Stomach (tissue), 4 donors: ENCODE results near the gene AOC2.

Experiments
- CTCF ChIP-seq, 7 experiments: fragments of 450-650 bp in 4 of 7; fragments of 200-600 bp in 3 of 7; sonication (generic) in 3 of 7; IDR thresholded peaks; one replicate each; pipeline ENCODE4 v1.5.1; 2016 to 2019; ENCODE audit warnings: antibody characterized with exemption in 7 of 7, control low read depth in 2 of 7, mild to moderate bottlenecking in 1 of 7
- POLR2A ChIP-seq, 4 donors: fragments of 450-650 bp; IDR thresholded peaks; one replicate each; pipeline ENCODE4 v1.6.1; 2016; ENCODE audit warnings: antibody characterized with exemption in 4 of 4, control low read depth in 2 of 4, mild to moderate bottlenecking in 1 of 4, moderate library complexity in 1 of 4
- POLR2AphosphoS5 ChIP-seq, 3 donors: sonication (generic); formaldehyde crosslinking; IDR thresholded peaks; one replicate each; pipeline ENCODE4 v1.6.1; 2016; ENCODE audit warnings: antibody characterized with exemption in 3 of 3

GRCh38 chr17:42889809-42890208 is 45.4 kb downstream of the AOC2 start:
- TF ChIP-seq CTCF (IDR thresholded peaks at IDR 0.05) (no peak), POLR2A (IDR thresholded peaks at IDR 0.05) (no peak), POLR2AphosphoS5 (IDR thresholded peaks at IDR 0.05) (no peak)
